Measurements from ENCODE around the gene MED28. TPM values are rescaled to one million over a fixed set of nuclear protein-coding genes. Genes with fewer than 3 reads are reported as not detected.

The MED28 gene
- total RNA-seq, 4 donors from 2014 or later: 22.0 to 64.9 (median 28.7) TPM

GRCh38 chr4:17630228-17630627 lies 15.8 kb downstream of the MED28 start:
- Histone ChIP-seq H3K27me3 (no peaks in the 10 kb centered on the region), H3K4me1 (no peaks in the 10 kb centered on the region), H3K27ac (no peak overlapping the region), H3K9me3 (no peaks in the 10 kb centered on the region), H3K36me3 (no peaks in the 10 kb centered on the region), H3K4me3 (no peak overlapping the region)
- DNase-seq: no peak
- TF ChIP-seq CTCF (IDR thresholded peaks at IDR 0.05) (no peak), POLR2A (IDR thresholded peaks at IDR 0.05) (no peak)
- intact Hi-C loops (cut with DNase I; ENCODE audit: low total_unique reads): loop anchor here (10.0 kb wide), 1 partner anchor 75 kb away; no protein-coding TSS in a partner anchor

GRCh38 chr4:17633600-17633999 lies 19.2 kb downstream of the MED28 start:
- no peaks in the 10 kb centered on the region for H3K4me1 ChIP-seq
- no peaks in the 10 kb centered on the region for H3K9me3 ChIP-seq
- no peak overlapping the region for H3K4me3 ChIP-seq
- intact Hi-C loops (cut with DNase I; ENCODE audit: low total_unique reads): loop anchor here (10.0 kb wide), 1 partner anchor 79 kb away; no protein-coding TSS in a partner anchor
- no peak overlapping the region for H3K27ac ChIP-seq
- TF ChIP-seq POLR2A (IDR thresholded peaks at IDR 0.05) (no peak), CTCF (IDR thresholded peaks at IDR 0.05) (no peak)
- no peaks in the 10 kb centered on the region for H3K27me3 ChIP-seq
- DNase-seq: no peak
- no peaks in the 10 kb centered on the region for H3K36me3 ChIP-seq

DNA sequence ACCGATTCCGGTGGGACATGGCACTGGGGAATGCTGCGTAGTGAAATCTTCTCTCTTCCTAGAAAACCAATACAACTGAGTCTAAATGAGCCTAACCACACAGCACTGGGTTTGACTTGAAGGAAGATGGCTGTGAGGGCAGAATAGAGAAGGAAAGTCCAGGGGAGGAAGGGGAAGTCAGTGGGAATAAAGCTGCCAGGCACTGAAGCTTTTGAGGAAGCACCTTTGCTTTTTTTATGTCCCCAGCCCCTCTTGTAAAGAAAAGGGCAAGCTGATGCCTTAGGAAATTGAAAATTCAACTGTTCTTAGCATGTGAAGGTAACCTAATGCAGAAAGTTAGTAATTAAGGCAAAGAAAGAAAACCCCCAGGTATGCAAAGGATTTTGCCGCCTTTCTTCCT lies 20.6 kb downstream of the MED28 start:
- no peaks in the 10 kb centered on the region for H3K4me1 ChIP-seq
- H3K27me3 ChIP-seq: no peaks in the 10 kb centered on the region
- no peak overlapping the region for H3K4me3 ChIP-seq
- no peak for DNase-seq
- no peaks in the 10 kb centered on the region for H3K36me3 ChIP-seq
- TF ChIP-seq CTCF (IDR thresholded peaks at IDR 0.05) (no peak), POLR2A (IDR thresholded peaks at IDR 0.05) (no peak)
- no peaks in the 10 kb centered on the region for H3K9me3 ChIP-seq
- intact Hi-C loops (cut with DNase I; ENCODE audit: low total_unique reads): loop anchor here (10.0 kb wide), 1 partner anchor 80 kb away; no protein-coding TSS in a partner anchor
- H3K27ac ChIP-seq: no peak overlapping the region

DNA sequence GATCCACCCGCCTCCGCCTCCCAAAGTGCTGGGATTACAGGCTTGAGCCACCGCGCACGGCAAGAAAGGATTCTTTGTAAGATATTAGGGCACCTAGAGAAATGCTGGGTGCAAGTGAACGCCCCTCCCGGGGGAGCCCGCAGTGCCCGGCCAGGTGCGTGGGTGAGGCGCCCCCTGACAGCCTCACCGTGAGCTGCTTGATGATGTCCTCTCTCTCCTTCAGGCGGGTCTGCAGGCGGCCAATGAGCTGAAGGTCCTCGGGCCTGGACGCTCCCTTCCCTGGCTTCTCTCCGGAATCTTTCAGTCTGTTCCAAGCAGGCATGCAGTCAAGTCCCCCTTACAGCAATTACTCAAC lies 21.9 kb downstream of the MED28 start:
- DNase-seq: no peak
- no peaks in the 10 kb centered on the region for H3K36me3 ChIP-seq
- H3K27ac ChIP-seq: no peak overlapping the region
- H3K4me1 ChIP-seq: no peaks in the 10 kb centered on the region
- H3K9me3 ChIP-seq: no peaks in the 10 kb centered on the region
- TF ChIP-seq CTCF (IDR thresholded peaks at IDR 0.05): no peak
- TF ChIP-seq POLR2A (IDR thresholded peaks at IDR 0.05): no peak
- intact Hi-C loops (cut with DNase I; ENCODE audit: low total_unique reads): loop anchor here (10.0 kb wide), 1 partner anchor 82 kb away; no protein-coding TSS in a partner anchor
- no peak overlapping the region for H3K4me3 ChIP-seq
- no peaks in the 10 kb centered on the region for H3K27me3 ChIP-seq

- no peaks in the 10 kb centered on the region for H3K4me1 ChIP-seq
- no peaks in the 10 kb centered on the region for H3K36me3 ChIP-seq
- no peaks in the 10 kb centered on the region for H3K9me3 ChIP-seq
- intact Hi-C loops (cut with DNase I; ENCODE audit: low total_unique reads): loop anchor here (10.0 kb wide), 1 partner anchor 82 kb away; no protein-coding TSS in a partner anchor
- no peak overlapping the region for H3K27ac ChIP-seq
- peak; percentile 66 to 67 for DNase-seq
- no peaks in the 10 kb centered on the region for H3K27me3 ChIP-seq
- peak; percentile 74 to 86 (median 78) for TF ChIP-seq CTCF (IDR thresholded peaks at IDR 0.05)
- no peak for TF ChIP-seq POLR2A (IDR thresholded peaks at IDR 0.05)
- H3K4me3 ChIP-seq: no peak overlapping the region
Observed at GRCh38 chr4:17636696-17637622, 22.5 kb downstream of the MED28 start.
